Measurements from ENCODE around the gene SLC16A9. TPM values are rescaled to one million over a fixed set of nuclear protein-coding genes. Genes with fewer than 3 reads are reported as not detected.

The SLC16A9 gene
- total RNA-seq, 2 donors from 2014 or later, result 0.90 to 1.5 TPM

- H3K27ac ChIP-seq, result no peak overlapping the region
- DNase-seq (ENCODE audit: low spot score), result no peak
- TF ChIP-seq CTCF (IDR thresholded peaks at IDR 0.05), result no peak
- no peaks in the 10 kb centered on the region for H3K4me1 ChIP-seq
- H3K9me3 ChIP-seq, result no peaks in the 10 kb centered on the region
- no peaks in the 10 kb centered on the region for H3K36me3 ChIP-seq
- no peaks in the 10 kb centered on the region for H3K27me3 ChIP-seq
- no peak overlapping the region for H3K4me3 ChIP-seq
Measured at GRCh38 chr10:59634102-59634501, 75.5 kb downstream of the SLC16A9 start.

GRCh38 chr10:59633063-59633462 is 76.6 kb downstream of the SLC16A9 start:
- no peak overlapping the region for H3K27ac ChIP-seq
- H3K4me3 ChIP-seq, result no peak overlapping the region
- no peaks in the 10 kb centered on the region for H3K36me3 ChIP-seq
- TF ChIP-seq CTCF (IDR thresholded peaks at IDR 0.05), result no peak
- DNase-seq (ENCODE audit: low spot score), result no peak
- no peaks in the 10 kb centered on the region for H3K9me3 ChIP-seq
- no peaks in the 10 kb centered on the region for H3K4me1 ChIP-seq
- H3K27me3 ChIP-seq, result no peaks in the 10 kb centered on the region

GRCh38 chr10:59631882-59632807 is 77.5 kb downstream of the SLC16A9 start:
- DNase-seq (ENCODE audit: low spot score), result no peak

GRCh38 chr10:59631237-59631636 is 78.4 kb downstream of the SLC16A9 start:
- TF ChIP-seq CTCF (IDR thresholded peaks at IDR 0.05), result no peak
- Histone ChIP-seq H3K27me3 (no peaks in the 10 kb centered on the region), H3K27ac (no peak overlapping the region), H3K9me3 (no peaks in the 10 kb centered on the region), H3K36me3 (no peaks in the 10 kb centered on the region), H3K4me1 (no peaks in the 10 kb centered on the region), H3K4me3 (no peak overlapping the region)
- no peak for DNase-seq (ENCODE audit: low spot score)

More at GRCh38 chr10:59631882-59632807, 77.5 kb downstream of the SLC16A9 start:
- no peak for TF ChIP-seq CTCF (IDR thresholded peaks at IDR 0.05)
- no peak overlapping the region for H3K4me3 ChIP-seq
- no peaks in the 10 kb centered on the region for H3K27me3 ChIP-seq
- H3K27ac ChIP-seq, result no peak overlapping the region
- H3K36me3 ChIP-seq, result no peaks in the 10 kb centered on the region
- no peaks in the 10 kb centered on the region for H3K9me3 ChIP-seq
- no peaks in the 10 kb centered on the region for H3K4me1 ChIP-seq

- no peaks in the 10 kb centered on the region for H3K4me1 ChIP-seq
- H3K9me3 ChIP-seq, result no peaks in the 10 kb centered on the region
- TF ChIP-seq CTCF (IDR thresholded peaks at IDR 0.05), result no peak
- no peak for DNase-seq (ENCODE audit: low spot score)
- H3K27me3 ChIP-seq, result no peaks in the 10 kb centered on the region
- no peak overlapping the region for H3K4me3 ChIP-seq
- no peak overlapping the region for H3K27ac ChIP-seq
- no peaks in the 10 kb centered on the region for H3K36me3 ChIP-seq
Measured at GRCh38 chr10:59628965-59629364, 80.7 kb downstream of the SLC16A9 start.

Measured in right atrium auricular region (tissue), 2 donors.